GM18861 (cell line): ENCODE data around the gene CD63.

Source experiments
- ATAC-seq: cut with Tn5 transposase; IDR thresholded peaks from one replicate; pipeline ENCODE4 v1.9.1; 2021; ENCODE audit not compliant: unreplicated experiment

CD63 gene

GRCh38 chr12:55741931-55742680, 13.3 kb upstream of the CD63 start:
- no peak for ATAC-seq

GRCh38 chr12:55739025-55739378, 10.2 kb upstream of the CD63 start:
- no peak for ATAC-seq

GRCh38 chr12:55738123-55739024, 9.6 kb upstream of the CD63 start:
- peak; percentile 73 for ATAC-seq

- ATAC-seq: peak; percentile 8
These were observed 8.8 kb upstream of the CD63 start for GRCh38 chr12:55737581-55738122.

- ATAC-seq: peak; percentile 35
These were observed 8.2 kb upstream of the CD63 start for GRCh38 chr12:55736780-55737580.

- ATAC-seq: no peak
These were observed 7.3 kb upstream of the CD63 start for GRCh38 chr12:55736076-55736475.

GRCh38 chr12:55734595-55734994, 5.8 kb upstream of the CD63 start:
- no peak for ATAC-seq

- no peak for ATAC-seq
These were observed 5.0 kb upstream of the CD63 start for GRCh38 chr12:55733858-55734257.

GRCh38 chr12:55733021-55733555, 4.3 kb upstream of the CD63 start:
- ATAC-seq: no peak

- ATAC-seq: no peak
These were observed 3.5 kb upstream of the CD63 start for GRCh38 chr12:55732288-55732687.

- peak; percentile 29 for ATAC-seq
These were observed 1.3 kb upstream of the CD63 start for GRCh38 chr12:55729819-55730818.

GRCh38 chr12:55728186-55728938, 447 bp downstream of the CD63 start:
- ATAC-seq: no peak

GRCh38 chr12:55727643-55728185, 1.1 kb downstream of the CD63 start:
- ATAC-seq: no peak

- ATAC-seq: no peak
These were observed 1.8 kb downstream of the CD63 start for GRCh38 chr12:55726971-55727370.

- ATAC-seq: no peak
These were observed 3.3 kb downstream of the CD63 start for GRCh38 chr12:55725556-55725955.

- no peak for ATAC-seq
These were observed 3.9 kb downstream of the CD63 start for GRCh38 chr12:55724940-55725309.

GRCh38 chr12:55724226-55724939, 4.4 kb downstream of the CD63 start:
- ATAC-seq: no peak
